Caco-2 (cell line): ENCODE measurements around the gene RGS6. TPM values are rescaled to one million over a fixed set of nuclear protein-coding genes. Genes with fewer than 3 reads are reported as not detected.

Source experiments
- BruUV-seq: library from RNA; stranded (reverse); fragments of 400-500 nt; replicated peaks from 2 replicates; lab custom pipeline; 2021; lab: Mats Ljungman, UMichigan
- CTCF ChIA-PET: fragments of 300-600 bp; sonication (Branson Sonifier 250); formaldehyde crosslinking; loops from one replicate; lab custom pipeline; 2022; ENCODE audit warnings: antibody characterized with exemption; lab: Charles Lee
- POLR2A ChIA-PET: fragments of 300-600 bp; sonication (Branson Sonifier 250); formaldehyde crosslinking; loops from one replicate; lab custom pipeline; 2022; ENCODE audit warnings: antibody characterized with exemption; lab: Charles Lee
- DNase-seq, 2 experiments: peaks; one replicate each; pipeline versions ENCODE4 v3.0.0 to v3.0.0-alpha.2; 2020 to 2022
- H3K27me3 ChIP-seq: replicated peaks from 2 replicates; pipeline ENCODE4 v1.6.0; 2011; ENCODE audit warnings: low read length; ENCODE audit not compliant: control insufficient read depth, insufficient read depth
- H3K36me3 ChIP-seq: 2 replicates; pipeline ENCODE4 v1.5.1; 2011; ENCODE audit warnings: low read length; ENCODE audit not compliant: control insufficient read depth, insufficient read depth
- H3K4me1 ChIP-seq: fragments of 250-450 bp; sonication (Bioruptor Pico); 2 replicates; pipeline ENCODE4 v1.5.1; 2020; ENCODE audit warnings: mild to moderate bottlenecking
- H3K4me3 ChIP-seq: 2 replicates; pipeline ENCODE4 v1.5.1; 2011; ENCODE audit warnings: low read depth, mild to moderate bottlenecking, control low read depth, low read length
- H3K9me3 ChIP-seq: fragments of 250-450 bp; sonication (Bioruptor Pico); 2 replicates; pipeline ENCODE4 v1.5.1; 2020; ENCODE audit warnings: mild to moderate bottlenecking, moderate library complexity
- H3K27ac Mint-ChIP-seq: one replicate; pipeline ENCODE4 v1.8.0; 2022; ENCODE audit warnings: mixed read lengths; ENCODE audit not compliant: unreplicated experiment
- H3K27me3 Mint-ChIP-seq: one replicate; pipeline ENCODE4 v1.8.0; 2022; ENCODE audit warnings: mixed read lengths; ENCODE audit not compliant: insufficient read depth, unreplicated experiment
- H3K36me3 Mint-ChIP-seq: one replicate; pipeline ENCODE4 v1.8.0; 2022; ENCODE audit warnings: mild to moderate bottlenecking, mixed read lengths; ENCODE audit not compliant: insufficient read depth, unreplicated experiment
- H3K4me1 Mint-ChIP-seq: one replicate; pipeline ENCODE4 v1.8.0; 2022; ENCODE audit warnings: low read depth, mixed read lengths; ENCODE audit not compliant: unreplicated experiment
- H3K4me3 Mint-ChIP-seq: one replicate; pipeline ENCODE4 v1.8.0; 2022; ENCODE audit warnings: mild to moderate bottlenecking, moderate library complexity, mixed read lengths; ENCODE audit not compliant: unreplicated experiment
- H3K9me3 Mint-ChIP-seq: one replicate; pipeline ENCODE4 v1.8.0; 2022; ENCODE audit warnings: mixed read lengths; ENCODE audit not compliant: unreplicated experiment
- CTCF ChIP-seq, 2 experiments: fragments of 200-600 bp in 1 of 2; IDR thresholded peaks; 1 replicate in 1 of 2; 2 replicates in 1 of 2; pipeline versions ENCODE4 v1.5.1 to v1.8.0; 2011 to 2022; ENCODE audit warnings: antibody characterized with exemption in 1 of 2, control low read depth in 1 of 2, inconsistent platforms in 1 of 2, low read depth in 1 of 2, low read length in 1 of 2, mild to moderate bottlenecking in 1 of 2, moderate library complexity in 1 of 2; ENCODE audit not compliant: insufficient read depth in 1 of 2, severe bottlenecking in 1 of 2, unreplicated experiment in 1 of 2
- intact Hi-C: fragments of 100-400 bp; cut with micrococcal nuclease; formaldehyde crosslinking; loops from one replicate; pipeline ENCODE4 v1.10.0; 2022; ENCODE audit not compliant: unreplicated experiment
- total RNA-seq: library from RNA; stranded (reverse); gene quantifications from 2 replicates; pipeline ENCODE4 v1.2.3, GENCODE V29; 2022

RGS6 gene
- total RNA-seq, 1 experiment from 2014 or later = not detected

DNA sequence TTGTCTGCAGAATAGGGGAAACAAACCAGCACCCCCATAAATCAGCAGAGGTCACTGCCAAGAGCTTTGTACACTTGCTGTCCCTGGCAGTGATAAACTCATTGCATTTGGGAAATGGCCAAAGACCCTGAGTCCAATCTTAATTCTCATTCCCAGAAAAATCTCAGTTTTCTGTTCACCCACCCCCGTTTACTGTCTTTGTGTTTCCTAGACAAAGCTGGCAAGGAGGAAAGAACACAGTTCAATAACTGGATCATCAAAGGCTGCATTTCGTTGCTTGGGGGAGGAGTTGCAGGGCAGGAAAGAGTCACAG lies 596.6 kb downstream of the RGS6 start:
- Histone ChIP-seq H3K27me3 (no peaks in the 10 kb centered on the region; the same call in 1 of the 2 replicates), H3K9me3 (no peaks in the 10 kb centered on the region; the same call in 1 of the 2 replicates), H3K36me3 (no peaks in the 10 kb centered on the region), H3K4me1 (no peaks in the 10 kb centered on the region), H3K4me3 (no peak overlapping the region)
- no peak for DNase-seq
- BruUV-seq = no TSS peak
- peaks cover 19% of the 10 kb centered on the region for H3K27me3 Mint-ChIP-seq
- no peaks in the 10 kb centered on the region for H3K36me3 Mint-ChIP-seq
- H3K27ac Mint-ChIP-seq = no peak overlapping the region
- intact Hi-C loops = no loop called here
- ChIA-PET POLR2A (no interaction called here), CTCF (no interaction called here)
- no peaks in the 10 kb centered on the region for H3K9me3 Mint-ChIP-seq
- H3K4me1 Mint-ChIP-seq = no peaks in the 10 kb centered on the region
- no peak for TF ChIP-seq CTCF (IDR thresholded peaks at IDR 0.05; ENCODE audit: insufficient read depth in 1 of 2, low read depth in 1 of 2, low read length in 1 of 2, severe bottlenecking in 1 of 2, unreplicated experiment in 1 of 2)
- H3K4me3 Mint-ChIP-seq = no peak overlapping the region

DNA sequence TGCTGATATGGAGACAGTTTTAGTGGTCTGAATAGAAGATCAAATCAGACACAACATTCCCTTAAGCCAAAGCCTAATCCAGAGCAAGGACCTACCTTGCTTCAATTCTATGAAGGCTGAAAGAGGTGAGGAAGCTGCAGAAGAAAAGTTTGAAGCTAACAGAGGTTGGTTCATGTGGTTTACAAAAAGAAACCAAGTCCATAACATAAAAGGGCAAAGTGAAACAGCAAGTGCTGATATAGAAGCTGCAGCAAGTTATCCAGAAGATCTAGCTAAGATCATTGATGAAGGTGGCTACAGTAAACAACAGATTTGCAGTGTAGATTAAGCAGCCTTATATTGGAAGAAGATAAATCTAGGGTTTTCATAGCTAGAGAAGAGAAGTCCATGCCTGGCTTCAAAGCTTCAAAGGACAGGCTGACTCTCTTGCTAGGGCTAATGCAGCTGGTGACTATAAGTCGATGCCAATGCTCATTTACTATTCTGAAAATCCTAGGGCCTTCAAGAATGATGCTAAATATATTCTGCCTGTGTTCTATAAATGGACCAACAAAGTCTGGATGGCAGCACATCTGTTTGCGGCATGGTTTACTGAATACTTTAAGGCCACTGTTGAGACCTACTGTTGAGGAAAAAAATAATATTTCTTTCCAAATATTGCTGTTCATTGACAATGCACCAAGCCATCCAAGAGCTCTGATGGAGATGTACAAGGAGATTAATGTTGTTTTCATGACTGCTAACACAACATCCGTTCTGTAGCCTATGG lies 600.6 kb downstream of the RGS6 start:
- POLR2A ChIA-PET = no interaction called here
- no peak overlapping the region for H3K4me3 Mint-ChIP-seq
- CTCF ChIA-PET = no interaction called here

DNA sequence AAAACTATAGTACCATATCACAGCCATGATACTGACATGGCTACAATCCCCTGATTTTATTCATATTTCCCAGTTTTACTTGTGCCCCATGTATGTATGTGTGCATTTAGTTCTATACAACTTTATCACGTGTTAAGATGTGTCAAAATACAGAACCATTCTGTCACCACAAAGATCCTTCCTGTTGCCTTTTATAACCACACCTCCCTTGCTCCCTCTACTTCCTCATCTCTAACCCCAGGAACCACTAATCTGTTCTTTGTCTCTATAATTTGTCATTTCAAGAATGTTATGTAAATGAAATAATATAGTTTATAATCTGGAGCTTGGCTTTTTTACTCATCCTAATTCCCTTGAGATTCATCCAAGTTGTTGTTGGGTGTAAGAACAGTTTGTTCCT lies 603.3 kb downstream of the RGS6 start:
- no peaks in the 10 kb centered on the region for H3K27me3 ChIP-seq
- H3K4me3 Mint-ChIP-seq = no peak overlapping the region
- no peaks in the 10 kb centered on the region for H3K36me3 ChIP-seq
- H3K36me3 Mint-ChIP-seq = no peaks in the 10 kb centered on the region
- H3K9me3 ChIP-seq = no peaks in the 10 kb centered on the region; the same call in 1 of the 2 replicates
- H3K27ac Mint-ChIP-seq = no peak overlapping the region
- H3K4me1 Mint-ChIP-seq = no peaks in the 10 kb centered on the region
- H3K27me3 Mint-ChIP-seq = peaks cover 29% of the 10 kb centered on the region
- TF ChIP-seq CTCF (IDR thresholded peaks at IDR 0.05; ENCODE audit: insufficient read depth in 1 of 2, low read depth in 1 of 2, low read length in 1 of 2, severe bottlenecking in 1 of 2, unreplicated experiment in 1 of 2) = no peak
- intact Hi-C loops = no loop called here
- DNase-seq = no peak
- H3K4me1 ChIP-seq = no peaks in the 10 kb centered on the region
- H3K9me3 Mint-ChIP-seq = no peaks in the 10 kb centered on the region
- CTCF ChIA-PET = interaction anchor here (0.6 kb wide), 1 partner anchor 695 kb away, joined by 4 read pairs; no protein-coding TSS in a partner anchor
- no TSS peak for BruUV-seq
- H3K4me3 ChIP-seq = no peak overlapping the region
- POLR2A ChIA-PET = no interaction called here

More for the DNA sequence above, 600.6 kb downstream of the RGS6 start:
- BruUV-seq = no TSS peak
- Mint-ChIP-seq H3K27me3 (peaks cover 27% of the 10 kb centered on the region), H3K27ac (no peak overlapping the region), H3K4me1 (no peaks in the 10 kb centered on the region), H3K9me3 (no peaks in the 10 kb centered on the region), H3K36me3 (no peaks in the 10 kb centered on the region)
- no peak for TF ChIP-seq CTCF (IDR thresholded peaks at IDR 0.05; ENCODE audit: insufficient read depth in 1 of 2, low read depth in 1 of 2, low read length in 1 of 2, severe bottlenecking in 1 of 2, unreplicated experiment in 1 of 2)
- no peaks in the 10 kb centered on the region for H3K36me3 ChIP-seq
- DNase-seq = no peak
- H3K4me3 ChIP-seq = no peak overlapping the region
- H3K4me1 ChIP-seq = no peaks in the 10 kb centered on the region
- intact Hi-C loops = no loop called here
- no peaks in the 10 kb centered on the region; the same call in 1 of the 2 replicates for H3K9me3 ChIP-seq
- no peaks in the 10 kb centered on the region for H3K27me3 ChIP-seq
